Left ventricle myocardium superior (tissue), 1 donor: Measurements from ENCODE around the gene TMBIM4. TPM values are rescaled to one million over a fixed set of nuclear protein-coding genes. Genes with fewer than 3 reads are reported as not detected.
"Not testable (repeated sequence)": the region's sequence is repeated elsewhere in the genome, so short reads cannot be mapped to it uniquely, and the experiment has no call there.

Experiments used
- ATAC-seq: fragments of 200-7000 bp; cut with Tn5 transposase; one replicate; pipeline ENCODE4 v1.9.1; 2020; ENCODE audit warnings: mild to moderate bottlenecking, moderate library complexity
- DNase-seq: peaks from one replicate; pipeline ENCODE4 v3.0.0-alpha.2; 2020
- intact Hi-C: fragments of 100-400 bp; cut with micrococcal nuclease; formaldehyde crosslinking; loops from one replicate; pipeline ENCODE4 v1.11.0; 2022
- long read RNA-seq: library from polyadenylated mRNA; unstranded; transcript quantifications from one replicate; pipeline ENCODE4 v2.0.0, GENCODE V29; 2021
- total RNA-seq: library from RNA; stranded (reverse); fragmentation: NEBNext Ultra II Directional; extraction: Animal tissue kit (Norgen Biotek cat#: 25700); gene quantifications from one replicate; pipeline ENCODE4 v1.2.1, GENCODE V29; 2021
- donor health status: DM: no; HTN: yes; CAD: no; lungs with severe emphysema.

Gene TMBIM4
- 65.9 TPM for total RNA-seq
- long read RNA-seq, transcript TMBIM4-202 (7 exons, 2,952 nt), result major isoform, 72 of 80 reads
- long read RNA-seq, partial matches to known transcripts, result 0 of 80 reads
- long read RNA-seq, other reads (novel, unspliced or antisense), result 6 of 80 reads

- intact Hi-C loops, result loop anchor here (10.0 kb wide), 1 partner anchor 65 kb away; no protein-coding TSS in a partner anchor
- DNase-seq (peak; percentile 91), ATAC-seq (peak; percentile 97)
Observed at GRCh38 chr12:66169221-66170170, at the start of gene TMBIM4. Gene TMBIM4, minus strand, starts transcription at chr12:66169996. Its CDS starts 45 bp downstream, at chr12:66169951.

- intact Hi-C loops, result no loop called here
- no peak for DNase-seq
- ATAC-seq, result no peak
Observed at GRCh38 chr12:66217342-66217917, 47.6 kb upstream of the TMBIM4 start.

- intact Hi-C loops, ATAC-seq, DNase-seq: not testable (repeated sequence)
Observed at GRCh38 chr12:66213011-66213410, 43.2 kb upstream of the TMBIM4 start.

- ATAC-seq, DNase-seq, intact Hi-C loops: not testable (repeated sequence)
Observed at GRCh38 chr12:66211573-66211972, 41.8 kb upstream of the TMBIM4 start.

- DNase-seq, result no peak
- intact Hi-C loops, result no loop called here
- ATAC-seq, result no peak
Observed at GRCh38 chr12:66210840-66211239, 41.0 kb upstream of the TMBIM4 start.

- DNase-seq (no peak), ATAC-seq (no peak)
- intact Hi-C loops, result no loop called here
Observed at GRCh38 chr12:66206141-66206540, 36.3 kb upstream of the TMBIM4 start.

- intact Hi-C loops, result no loop called here
- no peak for DNase-seq
- ATAC-seq, result no peak
Observed at GRCh38 chr12:66203820-66204219, 34.0 kb upstream of the TMBIM4 start.

GRCh38 chr12:66199831-66200509 lies 30.2 kb upstream of the TMBIM4 start:
- DNase-seq (no peak), ATAC-seq (no peak)
- intact Hi-C loops, result no loop called here

- no peak for ATAC-seq
- no peak for DNase-seq
- intact Hi-C loops, result no loop called here
Observed at GRCh38 chr12:66199141-66199540, 29.3 kb upstream of the TMBIM4 start.

GRCh38 chr12:66197495-66197921 lies 27.7 kb upstream of the TMBIM4 start:
- ATAC-seq, result peak; percentile 20
- intact Hi-C loops, result no loop called here
- DNase-seq, result no peak

- ATAC-seq (no peak), DNase-seq (no peak)
- intact Hi-C loops, result no loop called here
Observed at GRCh38 chr12:66196806-66197205, 27.0 kb upstream of the TMBIM4 start.

GRCh38 chr12:66195242-66195641 lies 25.4 kb upstream of the TMBIM4 start:
- intact Hi-C loops, result no loop called here
- ATAC-seq (no peak), DNase-seq (no peak)

- intact Hi-C loops, result no loop called here
- ATAC-seq (no peak), DNase-seq (no peak)
Observed at GRCh38 chr12:66194122-66194521, 24.3 kb upstream of the TMBIM4 start.

GRCh38 chr12:66191547-66192126 lies 21.8 kb upstream of the TMBIM4 start:
- intact Hi-C loops, result no loop called here
- DNase-seq (no peak), ATAC-seq (no peak)

GRCh38 chr12:66190519-66191370 lies 20.9 kb upstream of the TMBIM4 start:
- DNase-seq, result no peak
- intact Hi-C loops, result no loop called here
- ATAC-seq, result no peak

- intact Hi-C loops, result no loop called here
- DNase-seq, result no peak
- ATAC-seq, result no peak
Observed at GRCh38 chr12:66189889-66190288, 20.1 kb upstream of the TMBIM4 start.

- DNase-seq (no peak), ATAC-seq (no peak)
- intact Hi-C loops, result no loop called here
Observed at GRCh38 chr12:66189486-66189843, 19.7 kb upstream of the TMBIM4 start.
